A549 (cell line): ENCODE data around the gene NUDCD2. TPM values are rescaled to one million over a fixed set of nuclear protein-coding genes. Genes with fewer than 3 reads are reported as not detected.
"Not testable (repeated sequence)": the region's sequence is repeated elsewhere in the genome, so short reads cannot be mapped to it uniquely, and the experiment has no call there.

ENCODE experiments used
- ATAC-seq, 2 experiments: fragments of 200-7000 bp in 1 of 2; fragments of >200 bp in 1 of 2; cut with Nextera tagmentation in 1 of 2; cut with Tn5 transposase in 1 of 2; 3 replicates each; pipeline versions ENCODE4 v1.8.0 to v1.9.1; 2018 to 2020; ENCODE audit warnings: mild to moderate bottlenecking in 1 of 2, moderate library complexity in 1 of 2
- CTCF ChIA-PET: fragments of 300-600 bp; sonication (Branson Sonifier 250); formaldehyde crosslinking; extraction: SDS; loops from one replicate; lab custom pipeline; 2021; ENCODE audit warnings: antibody characterized with exemption, inconsistent platforms; lab: Yijun Ruan, JAX
- POLR2A ChIA-PET: fragments of 350-600 bp; formaldehyde crosslinking; extraction: SDS; loops from one replicate; lab custom pipeline; 2021; ENCODE audit warnings: antibody characterized with exemption, inconsistent platforms; lab: Yijun Ruan, JAX
- DNase-seq, 2 experiments: peaks; one replicate each; pipeline versions ENCODE4 v3.0.0 to v3.0.0-alpha.2; 2011 to 2016; ENCODE audit warnings: low read depth in 1 of 2, low spot score in 1 of 2
- FAIRE-seq: peaks from 2 replicates; lab custom pipeline; 2011; peaks lifted over from hg19 to GRCh38; lab: Jason Lieb, UNC
- H3K27ac ChIP-seq, 2 experiments: fragments of >200 bp; sonication (Bioruptor Twin); formaldehyde crosslinking; 3 replicates each; pipeline ENCODE4 v1.5.1; 2016 to 2017
- H3K4me1 ChIP-seq: fragments of >200 bp; sonication (Bioruptor Twin); formaldehyde crosslinking; 3 replicates; pipeline ENCODE4 v1.6.1; 2016
- H3K4me2 ChIP-seq: fragments of >200 bp; sonication (Bioruptor Twin); formaldehyde crosslinking; 3 replicates; pipeline ENCODE4 v1.6.1; 2016
- H3K4me3 ChIP-seq: fragments of >200 bp; sonication (Bioruptor Twin); formaldehyde crosslinking; 3 replicates; pipeline ENCODE4 v1.5.1; 2016
- H3K9me3 ChIP-seq: fragments of >200 bp; sonication (Bioruptor Twin); formaldehyde crosslinking; 3 replicates; pipeline ENCODE4 v1.6.1; 2016
- CBX2 ChIP-seq: fragments of 200-600 bp; sonication (generic); IDR thresholded peaks from 2 replicates; pipeline ENCODE4 v1.6.1; 2016; ENCODE audit warnings: low read depth, mild to moderate bottlenecking, borderline replicate concordance
- CHD4 ChIP-seq: fragments of 200-600 bp; sonication (generic); IDR thresholded peaks from 2 replicates; pipeline ENCODE4 v1.6.1; 2016; ENCODE audit warnings: antibody characterized with exemption, mild to moderate bottlenecking, borderline replicate concordance
- EHMT2 ChIP-seq: fragments of 200-600 bp; sonication (generic); IDR thresholded peaks from 2 replicates; pipeline ENCODE4 v1.6.1; 2016; ENCODE audit warnings: antibody characterized with exemption, low read depth, mild to moderate bottlenecking, moderate library complexity
- FOSB ChIP-seq: fragments of 250-450 bp; sonication (Bioruptor Pico); IDR thresholded peaks from 2 replicates; pipeline ENCODE4 v1.5.0; 2020; ENCODE audit warnings: mild to moderate bottlenecking, moderate library complexity
- FOXS1 ChIP-seq: fragments of 250-450 bp; sonication (Bioruptor Pico); IDR thresholded peaks from 2 replicates; pipeline ENCODE4 v1.5.0; 2020; ENCODE audit warnings: mild to moderate bottlenecking, moderate library complexity
- HOXB13 ChIP-seq: fragments of 250-450 bp; sonication (Bioruptor Pico); IDR thresholded peaks from 2 replicates; pipeline ENCODE4 v1.5.0; 2020; ENCODE audit warnings: low read depth, mild to moderate bottlenecking, moderate library complexity
- HOXB5 ChIP-seq: fragments of 250-450 bp; sonication (Bioruptor Pico); IDR thresholded peaks from 2 replicates; pipeline ENCODE4 v1.5.0; 2020; ENCODE audit warnings: mild to moderate bottlenecking, moderate library complexity
- JUNB ChIP-seq: fragments of >200 bp; sonication (Bioruptor Twin); formaldehyde crosslinking; IDR thresholded peaks from 2 replicates; pipeline ENCODE4 v1.6.1; 2016
- KDM1A ChIP-seq: fragments of 200-600 bp; sonication (generic); IDR thresholded peaks from 2 replicates; pipeline ENCODE4 v1.6.1; 2016; ENCODE audit warnings: low read depth, mild to moderate bottlenecking
- MAFK ChIP-seq: fragments of 450-650 bp; IDR thresholded peaks from 2 replicates; pipeline ENCODE4 v1.6.1; 2014; ENCODE audit not compliant: partially characterized antibody
- MAX ChIP-seq: IDR thresholded peaks from 2 replicates; pipeline ENCODE4 v1.6.1; 2012
- NFE2L2 ChIP-seq: fragments of 150-350 bp; conservative IDR thresholded peaks from 2 replicates; pipeline ENCODE4 v1.6.1; 2014; ENCODE audit warnings: low read length
- NPAS2 ChIP-seq: fragments of 250-450 bp; sonication (Bioruptor Pico); IDR thresholded peaks from 2 replicates; pipeline ENCODE4 v1.8.0; 2022; ENCODE audit warnings: mild to moderate bottlenecking, moderate library complexity, borderline replicate concordance
- NR3C1 ChIP-seq: fragments of >200 bp; sonication (Bioruptor Twin); formaldehyde crosslinking; IDR thresholded peaks from 3 replicates; pipeline ENCODE4 v1.6.1; 2017
- PHF8 ChIP-seq: fragments of 200-600 bp; sonication (generic); IDR thresholded peaks from 2 replicates; pipeline ENCODE4 v1.6.1; 2016; ENCODE audit warnings: low read depth, mild to moderate bottlenecking, antibody characterized with exemption, moderate library complexity, borderline replicate concordance
- RARB ChIP-seq: fragments of 250-450 bp; sonication (Bioruptor Pico); IDR thresholded peaks from 2 replicates; pipeline ENCODE4 v1.8.0; 2021; ENCODE audit warnings: mild to moderate bottlenecking, moderate library complexity
- RCOR1 ChIP-seq: fragments of 150-350 bp; IDR thresholded peaks from 2 replicates; pipeline ENCODE4 v1.6.1; 2014; ENCODE audit warnings: antibody characterized with exemption, low read length, low read depth
- REST ChIP-seq: fragments of 200-600 bp; sonication (generic); IDR thresholded peaks from 2 replicates; pipeline ENCODE4 v1.6.1; 2016; ENCODE audit warnings: antibody characterized with exemption, mild to moderate bottlenecking, moderate library complexity
- RNF2 ChIP-seq: fragments of 200-600 bp; sonication (generic); IDR thresholded peaks from 2 replicates; pipeline ENCODE4 v1.6.1; 2016; ENCODE audit warnings: low read depth, mild to moderate bottlenecking, antibody characterized with exemption, moderate library complexity, borderline replicate concordance
- TFCP2L1 ChIP-seq: fragments of 250-450 bp; sonication (Bioruptor Pico); IDR thresholded peaks from 2 replicates; pipeline ENCODE4 v1.5.0; 2021; ENCODE audit warnings: mild to moderate bottlenecking
- TP53 ChIP-seq: fragments of 250-450 bp; sonication (Bioruptor Pico); IDR thresholded peaks from 2 replicates; pipeline ENCODE4 v1.5.0; 2021; ENCODE audit warnings: mild to moderate bottlenecking, moderate library complexity
- USF2 ChIP-seq: fragments of 450-650 bp; IDR thresholded peaks from 2 replicates; pipeline ENCODE4 v1.6.1; 2014; ENCODE audit warnings: antibody characterized with exemption
- ZNF302 ChIP-seq: fragments of 250-450 bp; sonication (Bioruptor Pico); IDR thresholded peaks from 2 replicates; pipeline ENCODE4 v1.9.0; 2021; ENCODE audit warnings: inconsistent platforms, mild to moderate bottlenecking, moderate library complexity
- WGBS: methylation state at CpG from one replicate; pipeline ENCODE4 v1.1.6; 2017; ENCODE audit errors: missing lambda C conversion rate; 5-methylcytosine and 5-hydroxymethylcytosine counted together
- polyA plus RNA-seq, 4 experiments: library from polyadenylated mRNA; depleted of rRNA in 3 of 4; stranded (reverse); fragments of >200 nt; fragmentation: RNase III in 1 of 4; extraction: RNeasy Plus Mini Kit Qiagen cat#74134 plus additional on column Dnase treatment in 1 of 4; gene quantifications; 2 replicates in 3 of 4; 3 replicates in 1 of 4; pipeline ENCODE4 v1.2.3, GENCODE V29; 2011 to 2017

The NUDCD2 gene
- polyA plus RNA-seq, 2 of the 4 experiments (the other 2 are of a cell fraction), result 22.3 to 43.9 TPM

GRCh38 chr5:163401271-163401670 lies 58.6 kb downstream of the NUDCD2 start (continued):
- TF ChIP-seq REST (no peak), EHMT2 (no peak), TFCP2L1 (no peak), HOXB5 (no peak), RARB (CRISPR knock-in tag) (no peak), HOXB13 (CRISPR knock-in tag) (no peak), PHF8 (no peak), NPAS2 (no peak), MAX (no peak), CBX2 (no peak), RNF2 (no peak)

GRCh38 chr5:163399923-163400322 lies 60.0 kb downstream of the NUDCD2 start:
- WGBS, result 55% methylated on average over 4 of the region's 4 CpGs
- FAIRE-seq (no peak), DNase-seq (no peak), ATAC-seq (no peak)
- ChIA-PET POLR2A (no interaction called here), CTCF (interaction anchor here (1.2 to 2.5 kb wide), 2 partner anchors 9 to 94 kb away, joined by 3 to 15 read pairs; no protein-coding TSS in a partner anchor)
- no peak overlapping the region for H3K4me2 ChIP-seq
- H3K4me1 ChIP-seq, result no peaks in the 10 kb centered on the region
- H3K4me3 ChIP-seq, result no peak overlapping the region
- H3K9me3 ChIP-seq, result no peaks in the 10 kb centered on the region
- no peak overlapping the region for H3K27ac ChIP-seq
- TF ChIP-seq KDM1A, result no peak
- TF ChIP-seq MAFK, result peak; percentile 55
- TF ChIP-seq NPAS2, result no peak
- TF ChIP-seq, all 56 proteins: peak for 1

GRCh38 chr5:163397354-163397753 lies 62.5 kb downstream of the NUDCD2 start:
- ATAC-seq (no peak), FAIRE-seq (no peak), DNase-seq (no peak)
- no peaks in the 10 kb centered on the region for H3K4me1 ChIP-seq
- ChIA-PET POLR2A (no interaction called here), CTCF (interaction anchor here (3.5 kb wide), 1 partner anchor 11 kb away, joined by 21 read pairs; no protein-coding TSS in a partner anchor)
- H3K9me3 ChIP-seq, result peaks cover 3% of the 10 kb centered on the region; the same call in 1 of the 3 replicates
- H3K27ac ChIP-seq, result no peak overlapping the region
- no peak overlapping the region for H3K4me3 ChIP-seq
- TF ChIP-seq JUNB (no peak), RNF2 (no peak), NFE2L2 (no peak), REST (no peak), FOXS1 (CRISPR knock-in tag) (no peak), FOSB (CRISPR knock-in tag) (no peak), NR3C1 (no peak), CHD4 (no peak), TP53 (no peak), ZNF302 (CRISPR knock-in tag) (no peak), RCOR1 (no peak), USF2 (no peak)
- H3K4me2 ChIP-seq, result no peak overlapping the region

GRCh38 chr5:163396818-163397340 lies 63.0 kb downstream of the NUDCD2 start:
- CTCF ChIA-PET, result interaction anchor here (3.5 kb wide), 1 partner anchor 11 kb away, joined by 21 read pairs; no protein-coding TSS in a partner anchor

More at GRCh38 chr5:163396818-163397340, 63.0 kb downstream of the NUDCD2 start:
- H3K9me3 ChIP-seq, H3K4me2 ChIP-seq, H3K4me1 ChIP-seq, ATAC-seq, POLR2A ChIA-PET, DNase-seq, H3K27ac ChIP-seq, H3K4me3 ChIP-seq: not testable (repeated sequence)
- FAIRE-seq, result peak; percentile 46
- 60% methylated on average over 9 of the region's 9 CpGs for WGBS
